Left cardiac atrium (tissue), 4 donors: ENCODE measurements around the gene CDK8. TPM values are rescaled to one million over a fixed set of nuclear protein-coding genes. Genes with fewer than 3 reads are reported as not detected.
A peak's percentile ranks its signal among the peaks of the same experiment; 100 is the strongest.
"Not testable (repeated sequence)": the region's sequence is repeated elsewhere in the genome, so short reads cannot be mapped to it uniquely, and the experiment has no call there.

ENCODE experiments used
- ATAC-seq, 2 donors: fragments of 200-7000 bp; cut with Tn5 transposase; one replicate each; pipeline ENCODE4 v1.9.1; 2020; ENCODE audit warnings: mild to moderate bottlenecking in 2 of 2, moderate library complexity in 2 of 2
- DNase-seq: peaks from one replicate; pipeline ENCODE4 v3.0.0-alpha.2; 2020
- intact Hi-C, 2 donors: fragments of 100-400 bp; cut with DNase I; formaldehyde crosslinking; loops; one replicate each; pipeline versions ENCODE4 v1.14.1 to v1.15.1; 2022 to 2023
- total RNA-seq, 2 donors: library from RNA; stranded (reverse); fragmentation: NEBNext Ultra II Directional; extraction: Animal tissue kit (Norgen Biotek cat#: 25700); gene quantifications; one replicate each; pipeline ENCODE4 v1.2.1, GENCODE V29; 2021
- donor health status: DM: no; HTN: yes; CAD: no.
- donor health status: DM: no; HTN: yes; CAD: no; lungs with severe emphysema.
- donor health status: DM: yes; HTN: yes; CAD: no.
- donor health status: Dilated cardiomyopathy.

CDK8 gene
- total RNA-seq, 2 donors from 2014 or later: 9.2 to 10.5 TPM

GRCh38 chr13:26307701-26308100 is 53.8 kb downstream of the CDK8 start:
- intact Hi-C loops: no loop called here
- ATAC-seq (no peak), DNase-seq (no peak)

GRCh38 chr13:26308250-26308649 is 54.3 kb downstream of the CDK8 start:
- ATAC-seq (no peak), DNase-seq (no peak)
- intact Hi-C loops: no loop called here

- intact Hi-C loops: no loop called here
- DNase-seq (no peak), ATAC-seq (no peak)
These were observed 54.9 kb downstream of the CDK8 start for GRCh38 chr13:26308836-26309235.

- intact Hi-C loops: no loop called here
- DNase-seq (no peak), ATAC-seq (no peak)
These were observed 56.1 kb downstream of the CDK8 start for GRCh38 chr13:26310003-26310402.

- intact Hi-C loops: no loop called here
- no peak for ATAC-seq
- DNase-seq: no peak
These were observed 56.5 kb downstream of the CDK8 start for GRCh38 chr13:26310470-26310869.

GRCh38 chr13:26312019-26312418 is 58.1 kb downstream of the CDK8 start:
- ATAC-seq, intact Hi-C loops, DNase-seq: not testable (repeated sequence)

GRCh38 chr13:26316095-26316494 is 62.2 kb downstream of the CDK8 start:
- DNase-seq, ATAC-seq, intact Hi-C loops: not testable (repeated sequence)

GRCh38 chr13:26320766-26321165 is 66.8 kb downstream of the CDK8 start:
- DNase-seq: no peak
- intact Hi-C loops: no loop called here
- ATAC-seq: no peak

- DNase-seq: no peak
- peak in 1 of 2 donors; percentile 19 for ATAC-seq
- intact Hi-C loops: no loop called here
These were observed 69.2 kb downstream of the CDK8 start for GRCh38 chr13:26323127-26323526.

GRCh38 chr13:26323764-26324163 is 69.8 kb downstream of the CDK8 start:
- DNase-seq (no peak), ATAC-seq (no peak)
- intact Hi-C loops: no loop called here

GRCh38 chr13:26324294-26324693 is 70.4 kb downstream of the CDK8 start:
- no peak for DNase-seq
- intact Hi-C loops: no loop called here
- no peak for ATAC-seq

GRCh38 chr13:26324867-26325266 is 70.9 kb downstream of the CDK8 start:
- DNase-seq: no peak
- intact Hi-C loops: no loop called here
- ATAC-seq: peak in 1 of 2 donors; percentile 67

- intact Hi-C loops: no loop called here
- ATAC-seq (peak in 1 of 2 donors; percentile 45), DNase-seq (no peak)
These were observed 71.9 kb downstream of the CDK8 start for GRCh38 chr13:26325876-26326275.

- ATAC-seq (peak in 1 of 2 donors; percentile 28), DNase-seq (no peak)
- intact Hi-C loops: no loop called here
These were observed 72.6 kb downstream of the CDK8 start for GRCh38 chr13:26326562-26326961.

GRCh38 chr13:26327940-26328725 is 74.2 kb downstream of the CDK8 start:
- ATAC-seq (no peak), DNase-seq (no peak)
- intact Hi-C loops: no loop called here

GRCh38 chr13:26335158-26335557 is 81.2 kb downstream of the CDK8 start:
- intact Hi-C loops: no loop called here
- DNase-seq: no peak
- ATAC-seq: no peak

- no peak for ATAC-seq
- intact Hi-C loops: no loop called here
- DNase-seq: no peak
These were observed 86.9 kb downstream of the CDK8 start for GRCh38 chr13:26340807-26341206.

GRCh38 chr13:26342898-26343297 is 89.0 kb downstream of the CDK8 start:
- intact Hi-C loops: no loop called here
- ATAC-seq (no peak), DNase-seq (no peak)

- intact Hi-C loops: no loop called here
- ATAC-seq: no peak
- no peak for DNase-seq
These were observed 89.9 kb downstream of the CDK8 start for GRCh38 chr13:26343816-26344215.

GRCh38 chr13:26344980-26345379 is 91.1 kb downstream of the CDK8 start:
- intact Hi-C loops: no loop called here
- DNase-seq: no peak
- ATAC-seq: no peak

GRCh38 chr13:26348966-26349365 is 95.0 kb downstream of the CDK8 start:
- DNase-seq: no peak
- no peak for ATAC-seq
- intact Hi-C loops: no loop called here
